Measurements from ENCODE around the gene ATP5PO.

The ATP5PO gene
- 23.9 to 26.0 reads per million in 2 experiments for total RNA-seq

GRCh38 chr21:33915368-33916199, at the start of gene ATP5PO:
ATP5PO (minus strand) TSS chr21:33915804; CDS start chr21:33915763, 41 bp downstream.
- DNase-seq (ENCODE audit: low read depth) = peak; percentile 91

- no peak for DNase-seq (ENCODE audit: low read depth)
Measured at GRCh38 chr21:33964706-33965325, 49.2 kb upstream of the ATP5PO start.

GRCh38 chr21:33963848-33964555, 48.4 kb upstream of the ATP5PO start:
- no peak for DNase-seq (ENCODE audit: low read depth)

- DNase-seq (ENCODE audit: low read depth) = no peak
Measured at GRCh38 chr21:33962290-33962689, 46.7 kb upstream of the ATP5PO start.

- DNase-seq (ENCODE audit: low read depth) = no peak
Measured at GRCh38 chr21:33961061-33961460, 45.5 kb upstream of the ATP5PO start.

- DNase-seq (ENCODE audit: low read depth) = no peak
Measured at GRCh38 chr21:33959680-33960079, 44.1 kb upstream of the ATP5PO start.

GRCh38 chr21:33954395-33954794, 38.8 kb upstream of the ATP5PO start:
- no peak for DNase-seq (ENCODE audit: low read depth)

GRCh38 chr21:33951276-33952178, 35.9 kb upstream of the ATP5PO start:
- no peak for DNase-seq (ENCODE audit: low read depth)

- no peak for DNase-seq (ENCODE audit: low read depth)
Measured at GRCh38 chr21:33950431-33951079, 35.0 kb upstream of the ATP5PO start.

- peak; percentile 41 for DNase-seq (ENCODE audit: low read depth)
Measured at GRCh38 chr21:33949516-33950430, 34.2 kb upstream of the ATP5PO start.

- DNase-seq (ENCODE audit: low read depth) = no peak
Measured at GRCh38 chr21:33948951-33949444, 33.4 kb upstream of the ATP5PO start.

GRCh38 chr21:33948096-33948950, 32.7 kb upstream of the ATP5PO start:
- DNase-seq (ENCODE audit: low read depth) = peak; percentile 77

GRCh38 chr21:33947451-33948095, 32.0 kb upstream of the ATP5PO start:
- peak; percentile 86 for DNase-seq (ENCODE audit: low read depth)

GRCh38 chr21:33945652-33946270, 30.2 kb upstream of the ATP5PO start:
- no peak for DNase-seq (ENCODE audit: low read depth)

- DNase-seq (ENCODE audit: low read depth) = no peak
Measured at GRCh38 chr21:33944185-33944763, 28.7 kb upstream of the ATP5PO start.

GRCh38 chr21:33943293-33943692, 27.7 kb upstream of the ATP5PO start:
- DNase-seq (ENCODE audit: low read depth) = no peak

- no peak for DNase-seq (ENCODE audit: low read depth)
Measured at GRCh38 chr21:33942426-33942825, 26.8 kb upstream of the ATP5PO start.

- no peak for DNase-seq (ENCODE audit: low read depth)
Measured at GRCh38 chr21:33940881-33941245, 25.3 kb upstream of the ATP5PO start.

Measured in T follicular helper cell (primary cell).